Ovary (tissue), 3 donors: ENCODE data around the gene HAPSTR1.

ENCODE experiments used
- EP300 ChIP-seq: sonication (generic); formaldehyde crosslinking; IDR thresholded peaks from one replicate; pipeline ENCODE4 v1.6.1; 2017; ENCODE audit warnings: antibody characterized with exemption
- POLR2A ChIP-seq: fragments of 450-650 bp; IDR thresholded peaks from one replicate; pipeline ENCODE4 v1.6.1; 2017; ENCODE audit warnings: antibody characterized with exemption, mild to moderate bottlenecking, moderate library complexity
- TF ChIP-seq, protein P1 (sequence below), 3 donors: fragments of 450-650 bp in 2 of 3; fragments of 200-600 bp in 1 of 3; IDR thresholded peaks; one replicate each; pipeline versions ENCODE4 v1.5.1 to v1.8.0; 2016 to 2022; ENCODE audit warnings: antibody characterized with exemption in 3 of 3, mild to moderate bottlenecking in 1 of 3
- donor health status: DM: no; HTN: no; CAD: no.

DNA sequence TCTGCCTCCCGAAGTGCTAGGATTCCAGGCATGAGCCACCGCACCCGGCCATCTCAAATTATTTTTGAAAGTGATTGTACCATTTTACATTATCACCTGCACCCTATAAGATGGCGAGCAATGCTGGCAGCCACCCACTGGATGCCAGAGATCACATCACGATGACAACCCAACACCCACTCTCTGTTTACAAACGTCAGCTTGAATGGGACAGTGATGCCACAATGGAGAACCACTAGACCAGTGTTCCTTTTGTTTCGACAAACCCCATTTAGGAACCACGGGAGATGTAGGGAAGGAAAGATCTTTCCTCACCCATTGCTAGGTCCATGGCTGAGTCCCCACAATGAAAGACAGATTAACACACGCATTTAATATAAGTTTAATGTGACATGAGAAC lies 20.1 kb upstream of the HAPSTR1 start:
- TF ChIP-seq, protein P1, sequence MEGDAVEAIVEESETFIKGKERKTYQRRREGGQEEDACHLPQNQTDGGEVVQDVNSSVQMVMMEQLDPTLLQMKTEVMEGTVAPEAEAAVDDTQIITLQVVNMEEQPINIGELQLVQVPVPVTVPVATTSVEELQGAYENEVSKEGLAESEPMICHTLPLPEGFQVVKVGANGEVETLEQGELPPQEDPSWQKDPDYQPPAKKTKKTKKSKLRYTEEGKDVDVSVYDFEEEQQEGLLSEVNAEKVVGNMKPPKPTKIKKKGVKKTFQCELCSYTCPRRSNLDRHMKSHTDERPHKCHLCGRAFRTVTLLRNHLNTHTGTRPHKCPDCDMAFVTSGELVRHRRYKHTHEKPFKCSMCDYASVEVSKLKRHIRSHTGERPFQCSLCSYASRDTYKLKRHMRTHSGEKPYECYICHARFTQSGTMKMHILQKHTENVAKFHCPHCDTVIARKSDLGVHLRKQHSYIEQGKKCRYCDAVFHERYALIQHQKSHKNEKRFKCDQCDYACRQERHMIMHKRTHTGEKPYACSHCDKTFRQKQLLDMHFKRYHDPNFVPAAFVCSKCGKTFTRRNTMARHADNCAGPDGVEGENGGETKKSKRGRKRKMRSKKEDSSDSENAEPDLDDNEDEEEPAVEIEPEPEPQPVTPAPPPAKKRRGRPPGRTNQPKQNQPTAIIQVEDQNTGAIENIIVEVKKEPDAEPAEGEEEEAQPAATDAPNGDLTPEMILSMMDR (IDR thresholded peaks at IDR 0.05) = no peak
- TF ChIP-seq EP300 (no peak), POLR2A (no peak)
